ENCODE measurements around the gene ACOT9. TPM values are rescaled to one million over a fixed set of nuclear protein-coding genes. Genes with fewer than 3 reads are reported as not detected.

Gene ACOT9
- total and polyA plus RNA-seq, 10 of the 15 experiments (the other 5 are each of a cell fraction or from before 2014, with no cell fraction given), result 17.4 to 42.5 (median 23.3) TPM

DNA sequence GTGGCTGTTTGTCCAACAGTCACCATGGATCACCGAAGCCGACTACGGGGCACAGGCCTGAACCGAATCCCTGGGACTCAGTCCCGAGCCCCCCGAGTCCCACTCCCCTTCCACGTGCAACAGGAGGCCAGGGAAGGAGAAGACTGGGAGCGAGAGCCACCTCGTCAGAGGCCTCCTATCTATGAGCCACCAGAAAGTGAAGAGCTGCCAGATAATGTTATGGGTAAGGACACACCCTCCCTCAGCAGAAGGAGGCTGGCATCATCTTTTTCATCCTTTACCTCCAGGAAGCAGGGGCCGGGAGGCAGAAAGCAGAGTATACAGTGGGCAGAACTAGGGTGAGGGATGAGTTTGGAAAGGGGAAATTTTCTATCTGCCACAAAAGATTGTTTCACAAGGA is 78.6 kb downstream of the ACOT9 start:
- no peak for FAIRE-seq
- Histone ChIP-seq H3K27me3 (replicated peaks in 1 of 2; ENCODE audit: control insufficient read depth in 2 of 2, insufficient read depth in 2 of 2, low read length in 1 of 2) (no peaks in the 10 kb centered on the region), H3K4me1 (ENCODE audit: control insufficient read depth, insufficient read depth, low read length) (peaks cover 8% of the 10 kb centered on the region), H3K9ac (ENCODE audit: control insufficient read depth, insufficient read depth, low read length) (no peak overlapping the region), H3K9me3 (replicated peaks; ENCODE audit: control insufficient read depth, insufficient read depth, low read length) (no peaks in the 10 kb centered on the region; the same call in 2 of the 3 replicates), H3K27ac (ENCODE audit: control insufficient read depth, insufficient read depth) (no peak overlapping the region), H3K4me2 (ENCODE audit: control insufficient read depth, insufficient read depth) (no peak overlapping the region), H2AFZ (ENCODE audit: control insufficient read depth, low read depth, low read length) (no peak overlapping the region), H3K36me3 (ENCODE audit: control insufficient read depth in 2 of 2, insufficient read depth in 2 of 2, low read length in 1 of 2) (no peaks in the 10 kb centered on the region), H3K79me2 (ENCODE audit: control insufficient read depth, insufficient read depth, low read length) (peaks cover 3% of the 10 kb centered on the region), H3K4me3 (no peak overlapping the region), H4K20me1 (ENCODE audit: control insufficient read depth, insufficient read depth) (no peaks in the 10 kb centered on the region)
- in situ Hi-C loops (cut with MboI) (no loop called here), intact Hi-C loops (cut with micrococcal nuclease; ENCODE audit: unreplicated experiment) (loop anchor here (10.0 kb wide), 1 partner anchor 170 kb away; no protein-coding TSS in a partner anchor)
- ChIA-PET POLR2A (no interaction called here), RAD21 (ENCODE audit: unreplicated experiment) (no interaction called here), SMC1A (ENCODE audit: uncharacterized antibody, unreplicated experiment) (no interaction called here), CTCF (interaction anchor here (2.6 kb wide), 1 partner anchor 237 kb away, joined by 7 read pairs; no protein-coding TSS in a partner anchor)
- TF ChIP-seq NFYB (IDR thresholded peaks at IDR 0.05; ENCODE audit: insufficient read depth, low read depth, low read length) (no peak), ZZZ3 (IDR thresholded peaks at IDR 0.05; ENCODE audit: control insufficient read depth, insufficient read length, low read depth) (no peak), POLR2AphosphoS5 (IDR thresholded peaks at IDR 0.05; ENCODE audit: low read length) (no peak), BACH1 (IDR thresholded peaks at IDR 0.05; ENCODE audit: borderline replicate concordance) (no peak), NFXL1 (IDR thresholded peaks at IDR 0.05; ENCODE audit: borderline replicate concordance) (no peak), HDGF (IDR thresholded peaks at IDR 0.05) (no peak), TARDBP (IDR thresholded peaks at IDR 0.05; ENCODE audit: borderline replicate concordance) (no peak), RAD21 (IDR thresholded peaks at IDR 0.05; ENCODE audit: insufficient read depth, low read depth, low read length) (no peak), TAF1 (IDR thresholded peaks at IDR 0.05; ENCODE audit: borderline replicate concordance, low read depth, low read length) (no peak), TCF12 (IDR thresholded peaks at IDR 0.05; ENCODE audit: low read depth, low read length) (no peak), ZNF274 (IDR thresholded peaks at IDR 0.05; ENCODE audit: insufficient read depth, insufficient read length) (no peak), PML (IDR thresholded peaks at IDR 0.05; ENCODE audit: low read length) (no peak), NR2C2 (IDR thresholded peaks at IDR 0.05; ENCODE audit: borderline replicate concordance, control insufficient read depth, insufficient read length, low read depth) (no peak), MEF2A (IDR thresholded peaks at IDR 0.05; ENCODE audit: insufficient read depth, low read depth, low read length) (no peak), IKZF2 (IDR thresholded peaks at IDR 0.05) (no peak)
- TF ChIP-seq, protein P1, sequence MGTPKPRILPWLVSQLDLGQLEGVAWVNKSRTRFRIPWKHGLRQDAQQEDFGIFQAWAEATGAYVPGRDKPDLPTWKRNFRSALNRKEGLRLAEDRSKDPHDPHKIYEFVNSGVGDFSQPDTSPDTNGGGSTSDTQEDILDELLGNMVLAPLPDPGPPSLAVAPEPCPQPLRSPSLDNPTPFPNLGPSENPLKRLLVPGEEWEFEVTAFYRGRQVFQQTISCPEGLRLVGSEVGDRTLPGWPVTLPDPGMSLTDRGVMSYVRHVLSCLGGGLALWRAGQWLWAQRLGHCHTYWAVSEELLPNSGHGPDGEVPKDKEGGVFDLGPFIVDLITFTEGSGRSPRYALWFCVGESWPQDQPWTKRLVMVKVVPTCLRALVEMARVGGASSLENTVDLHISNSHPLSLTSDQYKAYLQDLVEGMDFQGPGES (IDR thresholded peaks at IDR 0.05), result no peak
- WGBS (ENCODE audit: insufficient coverage, insufficient replicate concordance, low lambda C conversion rate, missing lambda C conversion rate), result 55% methylated on average over 10 of the region's 10 CpGs
- BruUV-seq (replicated peaks), result no TSS peak
- ATAC-seq, result no peak
- no peak for DNase-seq (ENCODE audit: low read depth, low spot score)

All from GM12878 (cell line).